AG09309 (cell line): Measurements from ENCODE around the gene CADPS.

Source experiments
- DNase-seq: peaks from one replicate; pipeline ENCODE4 v3.0.0-alpha.2; 2010; ENCODE audit warnings: low read depth
- H3K4me3 ChIP-seq: 2 replicates; pipeline ENCODE4 v1.5.1; 2011; ENCODE audit warnings: mild to moderate bottlenecking, low read depth, low read length, moderate library complexity; ENCODE audit not compliant: control insufficient read depth
- TF ChIP-seq, protein P1 (sequence below): IDR thresholded peaks from 2 replicates; pipeline ENCODE4 v1.5.1; 2011; ENCODE audit warnings: mild to moderate bottlenecking, low read depth, low read length, inconsistent platforms; ENCODE audit not compliant: insufficient read depth, control insufficient read depth; ENCODE audit errors: missing control alignments

The CADPS gene

DNA sequence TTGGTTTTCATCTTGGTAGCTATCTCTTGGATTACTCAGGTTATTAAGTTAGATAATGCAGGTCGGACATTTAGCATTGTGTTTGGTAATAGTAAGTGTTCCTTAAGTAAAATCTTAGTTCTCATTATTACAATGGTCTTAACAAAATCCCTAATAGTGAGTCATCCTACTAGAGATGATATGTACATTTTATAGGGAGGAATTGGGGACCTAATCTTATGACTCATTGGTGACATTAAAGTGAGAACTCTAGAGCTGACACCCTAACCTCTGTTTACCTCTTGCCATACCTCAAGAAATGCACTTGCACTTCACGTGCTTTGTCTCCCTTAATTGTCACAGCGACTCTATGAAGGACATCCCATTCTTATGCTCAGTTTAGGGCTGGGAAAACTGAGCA is 174.9 kb downstream of the CADPS start:
- no peak for DNase-seq
- TF ChIP-seq, protein P1, sequence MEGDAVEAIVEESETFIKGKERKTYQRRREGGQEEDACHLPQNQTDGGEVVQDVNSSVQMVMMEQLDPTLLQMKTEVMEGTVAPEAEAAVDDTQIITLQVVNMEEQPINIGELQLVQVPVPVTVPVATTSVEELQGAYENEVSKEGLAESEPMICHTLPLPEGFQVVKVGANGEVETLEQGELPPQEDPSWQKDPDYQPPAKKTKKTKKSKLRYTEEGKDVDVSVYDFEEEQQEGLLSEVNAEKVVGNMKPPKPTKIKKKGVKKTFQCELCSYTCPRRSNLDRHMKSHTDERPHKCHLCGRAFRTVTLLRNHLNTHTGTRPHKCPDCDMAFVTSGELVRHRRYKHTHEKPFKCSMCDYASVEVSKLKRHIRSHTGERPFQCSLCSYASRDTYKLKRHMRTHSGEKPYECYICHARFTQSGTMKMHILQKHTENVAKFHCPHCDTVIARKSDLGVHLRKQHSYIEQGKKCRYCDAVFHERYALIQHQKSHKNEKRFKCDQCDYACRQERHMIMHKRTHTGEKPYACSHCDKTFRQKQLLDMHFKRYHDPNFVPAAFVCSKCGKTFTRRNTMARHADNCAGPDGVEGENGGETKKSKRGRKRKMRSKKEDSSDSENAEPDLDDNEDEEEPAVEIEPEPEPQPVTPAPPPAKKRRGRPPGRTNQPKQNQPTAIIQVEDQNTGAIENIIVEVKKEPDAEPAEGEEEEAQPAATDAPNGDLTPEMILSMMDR: no peak
- H3K4me3 ChIP-seq: no peak overlapping the region

DNA sequence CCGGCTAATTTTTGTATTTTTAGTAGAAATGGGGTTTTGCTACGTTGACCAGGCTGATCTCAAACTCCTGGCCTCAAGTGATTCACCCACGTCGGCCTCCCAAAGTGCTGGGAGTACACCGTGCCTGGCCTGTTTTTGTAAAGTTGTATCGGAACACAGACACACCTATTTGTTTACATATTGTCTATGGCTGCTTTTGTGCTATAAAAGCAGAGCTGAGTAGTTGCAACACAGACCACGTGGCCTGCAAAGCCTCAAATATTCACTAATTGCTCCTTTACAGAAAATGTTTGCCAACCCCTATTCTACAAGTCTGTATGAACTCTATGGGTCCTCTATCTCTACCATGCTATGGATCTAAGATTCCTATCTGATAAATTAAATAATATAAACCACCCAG is 175.5 kb downstream of the CADPS start:
- H3K4me3 ChIP-seq: no peak overlapping the region
- TF ChIP-seq, protein P1: no peak

DNA sequence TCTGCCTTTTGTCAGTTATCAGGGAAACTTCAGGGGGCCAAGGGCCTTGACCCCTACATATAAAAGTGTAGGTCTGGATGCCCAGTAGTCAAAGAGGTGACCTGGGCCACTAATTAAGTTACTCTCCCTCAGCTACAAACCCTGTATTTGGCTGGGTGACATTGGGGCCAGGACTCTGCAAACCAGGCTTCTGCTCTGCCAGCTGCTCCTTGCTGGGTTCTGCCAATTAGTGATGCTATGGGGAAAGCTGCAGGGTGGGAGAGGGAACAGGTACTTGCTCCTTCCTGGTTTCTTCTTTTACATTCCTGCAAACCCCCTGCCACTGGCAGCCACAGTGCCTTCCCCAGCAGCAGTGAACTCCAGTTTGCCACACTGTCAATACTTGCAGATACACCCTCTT is 179.2 kb downstream of the CADPS start:
- TF ChIP-seq, protein P1: no peak

More for the DNA sequence above, 175.5 kb downstream of the CADPS start:
- DNase-seq: no peak

DNA sequence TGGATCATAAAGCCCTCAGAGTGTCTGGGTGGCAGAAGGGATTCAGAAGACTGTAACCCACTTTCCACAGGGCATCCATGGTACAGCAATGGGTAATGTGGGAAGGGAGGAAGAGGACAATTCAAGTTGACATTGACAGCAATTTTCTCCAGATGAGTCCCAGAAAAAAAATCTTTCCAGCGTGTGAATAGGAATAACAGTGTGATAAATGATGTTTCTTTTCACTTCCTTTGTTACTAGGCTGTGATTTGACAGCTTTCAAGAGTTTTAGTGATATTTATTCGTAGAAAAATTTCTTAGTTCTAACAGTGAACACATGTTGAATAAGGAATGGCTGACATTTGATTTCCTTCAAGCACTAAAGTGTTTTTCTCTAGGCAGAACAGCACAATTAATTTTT is 186.4 kb downstream of the CADPS start:
- TF ChIP-seq, protein P1: no peak
- H3K4me3 ChIP-seq: no peak overlapping the region
- no peak for DNase-seq

More for the DNA sequence above, 179.2 kb downstream of the CADPS start:
- no peak overlapping the region for H3K4me3 ChIP-seq
- no peak for DNase-seq

DNA sequence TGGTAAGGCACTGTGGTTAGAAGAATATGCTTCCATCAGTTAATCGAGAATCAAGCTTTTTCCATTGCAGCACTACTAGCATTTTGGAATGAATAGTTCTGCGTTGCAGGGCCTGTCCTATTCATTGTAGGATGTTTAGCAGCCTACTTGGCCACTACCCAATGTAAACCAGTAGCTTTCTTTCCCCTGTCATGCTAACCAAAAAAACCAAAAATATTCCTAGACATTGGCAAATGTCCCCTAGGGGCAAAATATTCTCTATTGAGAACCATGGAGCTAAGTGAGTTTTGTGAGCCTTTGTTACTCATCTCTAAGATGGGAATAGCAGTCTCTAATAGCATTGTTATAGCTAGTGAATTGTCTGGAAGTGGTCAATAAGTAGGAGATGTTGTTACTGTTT is 187.2 kb downstream of the CADPS start:
- no peak for DNase-seq
- H3K4me3 ChIP-seq: no peak overlapping the region
- TF ChIP-seq, protein P1: no peak

DNA sequence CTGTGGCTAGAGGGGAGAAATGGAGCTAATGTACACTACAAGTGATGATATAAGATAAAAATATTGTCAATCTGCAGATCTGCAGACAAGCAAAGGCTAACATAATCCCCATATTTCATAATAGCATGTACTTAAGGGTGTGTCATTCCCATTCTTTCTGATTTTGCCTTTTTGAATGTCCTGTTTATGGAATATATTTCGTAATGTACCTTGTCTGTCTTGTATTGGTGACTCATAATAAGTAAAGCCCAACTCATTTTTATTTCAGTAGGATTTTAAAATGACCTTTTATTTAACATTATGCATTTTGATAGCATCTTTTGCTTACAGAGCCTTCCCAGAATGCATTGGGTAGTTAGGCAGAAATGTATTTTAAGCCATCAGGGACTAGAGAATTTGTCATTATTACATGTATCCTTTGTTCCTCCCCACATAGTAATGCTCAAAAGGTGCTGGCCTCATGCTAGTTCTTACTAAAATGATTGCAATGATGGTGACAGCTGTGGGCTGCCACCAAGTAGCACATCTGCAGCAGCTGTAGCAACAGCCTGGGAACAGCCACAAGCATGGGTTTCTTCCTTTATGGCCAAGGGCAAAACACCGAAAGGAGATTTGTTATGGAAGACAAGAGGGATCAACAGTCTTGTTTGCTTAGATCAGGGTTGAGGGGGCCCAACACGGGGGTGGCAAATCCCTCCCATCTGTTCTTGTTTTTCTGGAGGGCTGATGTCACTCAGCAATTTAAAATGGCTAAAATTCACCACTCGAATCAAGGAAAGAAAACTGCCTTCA is 188.5 kb downstream of the CADPS start:
- TF ChIP-seq, protein P1: no peak
- no peak overlapping the region for H3K4me3 ChIP-seq
- peak; percentile 46 for DNase-seq
